Measurements from ENCODE around the gene PDHB. TPM values are rescaled to one million over a fixed set of nuclear protein-coding genes. Genes with fewer than 3 reads are reported as not detected.

Gene PDHB
- total and polyA plus RNA-seq, 12 donors, result 59.2 to 264 (median 102) TPM

DNA sequence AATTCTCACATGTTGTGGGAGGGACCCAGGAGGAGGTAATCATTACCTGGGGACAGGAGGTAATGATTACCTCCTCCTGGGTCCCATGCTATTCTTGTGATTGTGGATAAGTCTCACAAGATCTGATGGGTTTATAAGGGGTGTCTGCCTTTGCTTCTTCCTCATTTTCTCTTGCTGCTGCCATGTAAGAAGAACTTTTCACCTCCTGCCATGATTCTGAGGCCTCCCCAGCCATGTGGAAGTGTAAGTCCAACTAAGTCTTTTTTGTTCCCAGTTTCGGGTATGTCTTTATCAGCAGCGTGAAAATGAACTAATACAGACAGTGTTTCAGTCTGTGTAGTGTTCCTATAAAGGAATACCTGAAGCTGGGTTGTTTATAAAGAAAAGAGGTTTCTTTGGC is 45.1 kb upstream of the PDHB start:
- no peaks in the 10 kb centered on the region for H3K4me1 ChIP-seq (replicated peaks in 1 of 2)
- no peak for DNase-seq
- no peaks in the 10 kb centered on the region for H3K27me3 ChIP-seq
- no peak overlapping the region for H3K27ac ChIP-seq
- intact Hi-C loops (cut with DNase I), result no loop called here
- no peaks in the 10 kb centered on the region for H3K9me3 ChIP-seq (replicated peaks in 1 of 3)
- 71 to 86% (median 85%) methylated on average over 2 of the region's 2 CpGs for WGBS, 4 donors
- TF ChIP-seq, protein P1, sequence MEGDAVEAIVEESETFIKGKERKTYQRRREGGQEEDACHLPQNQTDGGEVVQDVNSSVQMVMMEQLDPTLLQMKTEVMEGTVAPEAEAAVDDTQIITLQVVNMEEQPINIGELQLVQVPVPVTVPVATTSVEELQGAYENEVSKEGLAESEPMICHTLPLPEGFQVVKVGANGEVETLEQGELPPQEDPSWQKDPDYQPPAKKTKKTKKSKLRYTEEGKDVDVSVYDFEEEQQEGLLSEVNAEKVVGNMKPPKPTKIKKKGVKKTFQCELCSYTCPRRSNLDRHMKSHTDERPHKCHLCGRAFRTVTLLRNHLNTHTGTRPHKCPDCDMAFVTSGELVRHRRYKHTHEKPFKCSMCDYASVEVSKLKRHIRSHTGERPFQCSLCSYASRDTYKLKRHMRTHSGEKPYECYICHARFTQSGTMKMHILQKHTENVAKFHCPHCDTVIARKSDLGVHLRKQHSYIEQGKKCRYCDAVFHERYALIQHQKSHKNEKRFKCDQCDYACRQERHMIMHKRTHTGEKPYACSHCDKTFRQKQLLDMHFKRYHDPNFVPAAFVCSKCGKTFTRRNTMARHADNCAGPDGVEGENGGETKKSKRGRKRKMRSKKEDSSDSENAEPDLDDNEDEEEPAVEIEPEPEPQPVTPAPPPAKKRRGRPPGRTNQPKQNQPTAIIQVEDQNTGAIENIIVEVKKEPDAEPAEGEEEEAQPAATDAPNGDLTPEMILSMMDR (IDR thresholded peaks at IDR 0.05), result no peak
- TF ChIP-seq POLR2A (IDR thresholded peaks at IDR 0.05), result no peak
- H3K36me3 ChIP-seq (replicated peaks in 1 of 2), result no peaks in the 10 kb centered on the region
- no peak overlapping the region for H3K4me3 ChIP-seq

DNA sequence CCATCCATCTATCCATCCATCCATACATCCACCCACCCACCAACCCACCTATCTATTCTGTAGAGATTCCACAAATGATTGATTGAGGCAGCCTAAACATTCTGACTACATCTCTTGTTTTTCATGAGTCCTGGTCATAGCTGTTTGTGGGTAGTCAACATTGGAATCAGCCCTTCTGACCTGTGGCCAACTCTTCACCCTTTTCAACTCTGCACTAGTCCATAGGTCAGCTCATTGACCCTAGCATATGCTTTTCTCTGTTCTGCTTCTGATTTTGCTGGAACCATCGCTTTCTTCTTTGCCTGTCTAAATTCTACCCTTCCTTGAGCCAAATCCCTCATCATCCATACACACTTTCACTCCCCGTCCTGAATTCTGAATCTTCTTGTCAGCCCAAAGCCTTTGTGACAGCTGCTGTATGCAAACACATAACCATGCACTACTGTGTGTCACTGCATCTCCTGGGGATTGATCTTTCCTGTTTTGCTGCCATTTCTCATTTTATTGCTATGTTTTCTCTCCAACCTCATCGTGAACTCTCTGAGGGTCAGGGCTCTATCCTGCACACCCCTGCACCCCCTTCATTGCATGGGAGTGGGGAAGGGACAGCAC is 41.4 kb upstream of the PDHB start:
- no peaks in the 10 kb centered on the region for H3K36me3 ChIP-seq (replicated peaks in 1 of 2)
- H3K27me3 ChIP-seq, result no peaks in the 10 kb centered on the region
- H3K27ac ChIP-seq, result no peak overlapping the region
- no peaks in the 10 kb centered on the region for H3K9me3 ChIP-seq (replicated peaks in 1 of 3)
- no peak overlapping the region for H3K4me3 ChIP-seq
- intact Hi-C loops (cut with DNase I), result no loop called here
- peaks cover 11 to 17% of the 10 kb centered on the region in 2 donors for H3K4me1 ChIP-seq (replicated peaks in 1 of 2)
- 66 to 79% (median 75%) methylated on average over 3 of the region's 3 CpGs for WGBS, 4 donors
- DNase-seq, result no peak
- TF ChIP-seq POLR2A (IDR thresholded peaks at IDR 0.05), result no peak
- TF ChIP-seq, protein P1 (IDR thresholded peaks at IDR 0.05), result no peak

DNA sequence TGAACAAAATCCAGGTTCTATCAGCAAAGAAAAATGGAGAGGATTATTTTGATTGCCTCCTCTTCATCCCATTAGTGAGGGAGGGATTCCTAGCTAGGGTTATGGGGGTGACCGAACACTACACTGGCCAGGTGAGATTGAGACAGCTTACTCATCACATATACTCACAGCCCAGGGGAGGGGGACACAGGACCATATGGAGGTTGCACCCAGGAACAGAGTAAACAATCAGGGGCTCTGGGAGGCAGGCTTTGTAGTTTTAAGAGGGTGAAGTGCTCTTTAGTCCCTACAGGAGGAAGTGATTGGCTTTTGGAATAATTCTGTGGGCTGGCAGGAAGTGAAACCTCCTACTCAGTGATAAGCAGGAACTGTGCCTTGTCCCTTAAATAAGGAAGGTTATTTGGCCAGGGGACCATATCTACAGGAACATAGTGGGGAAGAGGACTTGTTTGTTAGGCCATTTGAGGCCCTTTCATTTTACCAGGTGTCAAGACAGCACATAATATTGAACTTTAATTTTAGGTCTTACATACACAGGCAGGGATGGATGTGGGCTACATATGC is 40.8 kb upstream of the PDHB start:
- Histone ChIP-seq H3K9me3 (replicated peaks in 1 of 3) (no peaks in the 10 kb centered on the region), H3K36me3 (replicated peaks in 1 of 2) (no peaks in the 10 kb centered on the region), H3K4me1 (replicated peaks in 1 of 2) (peaks cover 11 to 17% of the 10 kb centered on the region in 2 donors), H3K27ac (no peak overlapping the region), H3K27me3 (no peaks in the 10 kb centered on the region), H3K4me3 (no peak overlapping the region)
- WGBS, 4 donors, result 78 to 100% (median 96%) methylated on average over 1 of the region's 1 CpG
- intact Hi-C loops (cut with DNase I), result no loop called here
- no peak for DNase-seq
- TF ChIP-seq, protein P1 (IDR thresholded peaks at IDR 0.05), result no peak
- no peak for TF ChIP-seq POLR2A (IDR thresholded peaks at IDR 0.05)

DNA sequence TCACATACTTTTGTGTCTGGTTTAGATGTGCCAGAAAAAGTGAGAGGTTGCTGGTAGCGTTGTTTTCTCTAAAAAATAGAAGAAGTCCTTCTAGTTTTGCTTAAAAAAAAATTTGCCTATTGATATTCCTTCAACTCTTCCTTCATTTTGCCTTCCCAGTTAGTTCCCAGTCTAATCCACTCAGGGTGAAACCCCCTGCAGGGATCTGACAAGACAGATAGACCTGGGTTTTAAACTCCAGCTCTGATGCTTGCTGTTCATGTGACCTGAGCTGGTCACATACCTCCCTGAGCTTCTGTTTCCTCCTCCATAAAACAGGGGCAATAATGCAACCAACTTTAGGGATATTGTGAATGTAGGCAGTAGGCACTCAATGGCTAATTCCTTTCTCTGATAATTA is 39.6 kb upstream of the PDHB start:
- Histone ChIP-seq H3K27ac (no peak overlapping the region), H3K4me1 (replicated peaks in 1 of 2) (peaks cover 11 to 17% of the 10 kb centered on the region in 2 donors), H3K36me3 (replicated peaks in 1 of 2) (no peaks in the 10 kb centered on the region), H3K9me3 (replicated peaks in 1 of 3) (no peaks in the 10 kb centered on the region), H3K27me3 (no peaks in the 10 kb centered on the region), H3K4me3 (no peak overlapping the region)
- intact Hi-C loops (cut with DNase I), result no loop called here
- 92 to 100% (median 95%) methylated on average over 1 of the region's 1 CpG for WGBS, 4 donors
- TF ChIP-seq POLR2A (IDR thresholded peaks at IDR 0.05), result no peak
- TF ChIP-seq, protein P1 (IDR thresholded peaks at IDR 0.05), result no peak
- DNase-seq, result no peak
